Vagina (tissue), 2 donors: ENCODE data around the gene CAMKMT.

Source experiments
- CTCF ChIP-seq, 3 experiments: fragments of 450-650 bp in 2 of 3; fragments of 200-600 bp in 1 of 3; sonication (generic) in 1 of 3; IDR thresholded peaks; one replicate each; pipeline ENCODE4 v1.5.1; 2017 to 2019; ENCODE audit warnings: antibody characterized with exemption in 3 of 3, mild to moderate bottlenecking in 2 of 3, moderate library complexity in 2 of 3
- POLR2A ChIP-seq, 2 donors: fragments of 450-650 bp; IDR thresholded peaks; one replicate each; pipeline ENCODE4 v1.6.1; 2017; ENCODE audit warnings: antibody characterized with exemption in 2 of 2, mild to moderate bottlenecking in 2 of 2, moderate library complexity in 2 of 2
- POLR2AphosphoS5 ChIP-seq, 2 donors: sonication (generic); formaldehyde crosslinking; IDR thresholded peaks; one replicate each; pipeline ENCODE4 v1.9.0; 2017; ENCODE audit warnings: antibody characterized with exemption in 2 of 2, mild to moderate bottlenecking in 2 of 2, low read depth in 1 of 2; ENCODE audit not compliant: insufficient read depth in 1 of 2

GRCh38 chr2:44682459-44682858, 320.7 kb downstream of the CAMKMT start:
- no peak for TF ChIP-seq CTCF (IDR thresholded peaks at IDR 0.05)
- no peak for TF ChIP-seq POLR2A (IDR thresholded peaks at IDR 0.05)
- no peak for TF ChIP-seq POLR2AphosphoS5 (IDR thresholded peaks at IDR 0.05; ENCODE audit: insufficient read depth in 1 of 2, low read depth in 1 of 2)
